ENCODE data around the gene NFXL1.
"Not testable (repeated sequence)": the region's sequence is repeated elsewhere in the genome, so short reads cannot be mapped to it uniquely, and the experiment has no call there.

Gene NFXL1

DNA sequence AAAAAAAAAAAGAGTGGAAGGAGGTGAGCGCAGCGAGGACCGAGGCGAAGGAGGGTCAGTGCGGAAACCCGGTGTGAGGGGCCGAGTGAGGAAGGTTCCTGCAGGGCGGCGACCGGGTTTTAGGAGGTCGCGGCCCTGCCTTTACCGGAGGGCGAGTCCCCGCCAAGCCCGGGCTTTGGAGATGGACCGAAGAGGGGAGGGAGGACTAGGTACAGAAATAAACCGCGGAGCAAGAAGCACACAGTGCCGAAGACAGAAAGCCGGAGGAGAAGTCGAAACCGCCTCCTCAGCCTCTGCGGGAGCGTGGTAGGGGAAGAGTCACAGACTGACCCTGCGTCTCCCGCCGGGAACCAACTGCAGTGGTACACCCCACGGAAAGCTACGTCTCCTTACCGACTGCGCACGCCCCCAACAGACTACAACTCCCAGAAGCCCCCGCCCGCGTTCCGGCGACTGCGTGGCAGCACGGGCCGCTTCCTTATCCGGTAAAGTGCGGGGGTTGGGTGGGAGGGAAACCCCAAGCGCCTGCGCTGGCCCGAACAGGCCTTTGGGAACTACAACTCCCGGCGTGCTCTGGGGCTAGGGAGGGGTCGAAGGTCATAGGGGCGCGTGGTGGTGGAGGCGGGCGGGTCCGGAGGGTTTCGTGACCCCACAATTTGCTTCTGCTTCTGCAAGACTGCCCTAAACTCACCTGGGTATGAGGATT lies at the start of gene NFXL1:
Gene NFXL1 (minus strand): TSS at position 364 of the 706 bp plus-strand sequence. CDS start 380 bp downstream, outside the sequence.
- DNase-seq (ENCODE audit: low read depth) = peak; percentile 91

DNA sequence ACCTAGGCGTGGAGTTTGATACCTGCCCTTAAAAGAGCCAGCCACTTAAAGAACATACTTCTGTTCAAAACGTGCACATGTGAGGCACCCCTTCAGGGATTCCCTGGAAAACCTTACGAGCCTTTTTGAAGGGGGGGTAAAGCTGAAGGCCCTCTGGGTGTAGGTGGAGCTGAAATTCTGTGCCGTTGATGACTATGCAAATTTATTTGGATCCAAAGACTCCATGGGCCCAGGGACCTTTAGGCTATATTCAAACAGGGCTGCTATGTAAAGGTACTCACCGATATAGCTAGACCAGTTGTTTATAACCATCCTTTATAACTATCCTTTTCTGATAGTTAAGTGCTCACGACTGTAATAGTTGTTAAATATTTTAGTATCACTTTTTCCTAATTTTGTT lies 40.3 kb upstream of the NFXL1 start:
- DNase-seq (ENCODE audit: low read depth) = no peak

DNA sequence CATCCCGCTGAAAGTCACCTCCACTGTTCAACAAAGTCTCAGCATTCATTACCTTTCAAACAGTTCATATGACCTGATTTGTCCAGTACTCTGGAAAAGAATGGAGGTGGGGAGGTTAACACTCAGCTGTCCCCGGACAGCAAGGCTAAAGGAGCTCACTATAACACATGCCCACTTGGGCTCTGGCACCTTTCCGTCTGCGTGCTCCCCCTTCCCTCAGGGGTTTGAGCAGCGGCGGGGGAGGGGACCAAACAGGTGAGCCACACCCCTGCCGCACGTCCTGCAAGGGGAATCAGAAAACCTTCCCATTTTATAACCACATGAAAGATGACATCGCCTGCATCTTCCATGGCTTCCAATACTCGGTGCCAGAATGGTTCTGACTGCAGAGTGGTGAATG lies 39.9 kb upstream of the NFXL1 start:
- no peak for DNase-seq (ENCODE audit: low read depth)

DNA sequence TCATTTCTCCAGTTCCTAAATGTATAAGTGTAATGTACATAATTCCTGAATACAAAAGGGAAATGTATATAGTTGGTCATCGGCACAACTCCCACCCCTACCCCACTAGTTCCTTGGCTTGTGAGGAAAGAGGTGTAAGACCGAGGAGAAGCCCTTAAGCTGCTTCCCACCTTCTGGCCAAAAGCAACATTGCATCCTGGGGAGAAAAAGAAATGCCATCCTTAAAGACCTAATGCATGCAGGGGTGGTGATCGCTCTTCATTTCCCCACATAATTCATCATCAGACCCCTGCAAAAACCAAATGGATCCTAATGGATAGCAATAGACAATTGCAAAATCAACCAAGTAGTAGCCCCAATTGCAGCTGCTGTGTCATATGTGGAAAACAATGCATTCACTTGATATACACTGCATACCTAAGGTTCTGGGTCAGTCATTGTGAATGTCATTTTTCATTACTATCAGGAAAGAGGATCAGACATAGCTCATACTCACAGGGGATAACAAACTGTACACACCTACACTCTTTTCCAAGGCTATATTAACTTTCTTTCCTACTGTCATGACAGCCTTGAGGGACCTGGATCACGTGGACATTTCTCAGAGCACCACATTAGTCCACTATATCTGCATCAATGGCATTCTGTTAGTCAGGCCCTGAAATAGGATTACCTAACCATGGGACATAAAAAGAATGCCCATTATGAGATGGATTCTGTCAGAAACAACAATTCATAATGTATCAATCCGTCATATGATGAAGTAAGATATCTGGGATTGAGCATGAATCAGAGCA lies 31.7 kb upstream of the NFXL1 start:
- no peak for DNase-seq (ENCODE audit: low read depth)

DNA sequence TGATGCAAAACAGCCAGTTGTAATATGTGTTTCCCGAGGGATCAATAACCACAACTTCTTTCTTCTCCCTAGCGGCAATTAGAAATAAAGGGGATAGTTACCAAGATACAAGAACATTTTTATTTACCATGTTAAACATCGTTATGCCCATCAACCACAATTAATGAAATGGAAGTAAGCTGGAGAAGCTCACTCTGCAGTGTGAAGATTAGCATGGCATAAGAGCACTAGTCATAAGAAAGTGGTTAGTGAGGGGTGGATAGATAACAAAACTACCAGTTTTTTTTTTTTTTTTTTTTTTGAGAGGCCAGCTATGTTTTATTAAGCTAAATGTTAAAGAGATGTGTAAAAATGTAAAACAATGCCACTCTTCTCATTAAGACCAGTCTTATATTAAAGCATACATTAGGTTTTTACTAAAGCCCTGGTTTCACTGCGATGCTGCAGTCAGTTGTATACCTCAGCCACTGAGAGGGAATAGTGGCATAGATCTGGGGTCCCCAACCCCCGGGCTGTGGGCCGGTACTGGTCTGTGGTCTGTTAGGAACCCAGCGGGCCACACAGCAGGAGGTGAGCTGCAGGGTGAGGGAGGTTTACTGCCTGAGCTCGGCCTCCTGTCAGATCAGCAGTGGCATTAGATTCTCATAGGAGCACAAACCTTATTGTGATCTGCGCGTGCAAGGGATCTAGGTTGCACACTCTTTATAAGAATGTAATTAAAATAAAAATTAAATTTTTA lies 27.9 kb upstream of the NFXL1 start:
- DNase-seq (ENCODE audit: low read depth) = no peak

DNA sequence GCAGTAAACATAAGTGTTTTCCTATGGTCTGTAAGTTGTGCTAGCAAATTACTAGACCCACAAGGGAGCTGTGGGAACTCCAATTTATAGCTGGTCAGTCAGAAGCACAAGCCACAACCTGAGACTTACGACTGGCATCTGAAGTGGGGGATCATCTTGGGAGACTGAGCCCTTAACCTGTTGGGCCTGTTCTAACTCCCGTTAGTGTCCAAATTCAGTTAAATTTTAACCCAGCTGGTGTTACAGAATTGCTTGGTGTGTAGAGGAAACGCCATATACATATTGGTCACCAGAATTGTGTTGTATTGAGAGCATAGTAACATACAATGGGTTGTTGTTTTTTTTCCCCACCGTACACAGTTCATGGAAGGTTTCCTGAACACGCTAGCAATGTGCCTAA lies 25.1 kb upstream of the NFXL1 start:
- no peak for DNase-seq (ENCODE audit: low read depth)

DNA sequence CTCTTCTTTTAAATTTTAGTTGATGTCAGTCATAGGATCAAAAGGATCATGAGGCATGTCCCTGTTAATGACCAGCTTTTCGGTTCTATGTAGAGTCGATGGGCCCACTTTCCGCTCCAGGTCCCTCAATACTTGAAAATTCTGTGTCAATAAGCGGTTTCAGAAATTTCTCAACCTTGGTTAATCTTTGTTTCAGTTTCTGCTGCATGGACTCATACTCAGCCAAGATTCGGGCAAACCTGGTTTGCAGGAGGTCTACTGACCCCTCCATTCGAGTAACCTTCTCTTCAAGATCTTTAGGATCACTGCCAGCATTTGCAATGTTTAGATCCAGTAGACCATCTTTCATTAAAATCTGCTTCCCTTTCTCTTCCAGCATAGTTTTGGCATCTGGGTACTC lies 22.0 kb upstream of the NFXL1 start:
- DNase-seq (ENCODE audit: low read depth) = no peak

DNA sequence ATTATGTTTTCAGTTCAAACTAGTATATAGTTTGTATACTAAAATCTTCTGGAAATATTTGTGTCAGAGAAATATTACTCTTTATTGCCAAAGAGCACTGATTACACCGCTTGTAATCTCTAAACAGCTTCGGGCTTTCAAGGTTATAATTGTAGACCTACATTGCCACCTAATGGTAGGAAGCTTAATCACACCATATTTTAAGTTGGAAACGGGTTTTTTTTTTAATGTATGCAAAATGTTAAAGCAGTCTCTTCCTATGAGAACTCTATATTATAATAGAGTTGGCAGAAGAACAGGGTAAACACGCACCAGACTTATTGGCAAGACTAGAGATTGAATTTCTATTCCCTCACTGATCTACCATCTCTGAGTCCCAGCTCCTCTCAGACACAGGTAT lies 19.5 kb upstream of the NFXL1 start:
- DNase-seq (ENCODE audit: low read depth) = no peak

DNA sequence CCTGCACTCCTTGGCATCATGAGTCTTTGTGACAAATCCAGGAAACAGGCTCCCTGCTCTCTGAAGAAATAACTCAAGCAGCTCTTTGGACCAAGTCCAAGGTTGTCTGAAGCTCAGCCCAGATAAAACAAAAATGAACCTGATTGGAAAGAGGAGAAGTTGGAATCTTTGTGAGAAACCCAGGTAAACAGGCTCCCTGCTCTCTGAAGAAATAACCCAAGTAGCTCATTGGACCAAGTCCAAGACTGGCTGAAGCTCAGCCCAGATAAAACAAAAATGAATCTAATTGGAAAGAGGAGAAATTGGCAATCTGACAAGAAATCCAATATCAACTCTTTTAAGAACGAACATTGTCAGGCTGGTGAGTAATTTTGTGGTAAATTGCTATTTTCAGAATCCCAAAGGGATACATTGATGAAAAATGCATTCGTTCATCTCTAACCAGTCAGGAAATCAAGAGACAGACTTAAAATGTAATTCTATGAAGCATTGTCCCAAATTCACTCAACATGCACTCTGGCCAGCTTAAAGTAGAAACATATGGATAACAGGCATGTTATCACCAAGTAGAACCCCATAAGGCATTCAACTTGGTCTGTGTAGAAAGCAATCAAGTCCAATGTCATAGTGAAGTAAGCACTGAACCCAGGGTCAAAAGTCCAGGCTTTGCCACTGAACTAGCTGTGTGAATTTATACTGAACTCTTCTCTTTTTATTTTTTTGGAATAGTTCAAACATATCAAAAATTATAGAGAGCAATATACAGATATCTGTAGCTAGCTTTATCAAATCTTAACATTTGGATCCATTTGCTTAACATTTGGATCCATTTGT lies 16.8 kb upstream of the NFXL1 start:
- no peak for DNase-seq (ENCODE audit: low read depth)

DNA sequence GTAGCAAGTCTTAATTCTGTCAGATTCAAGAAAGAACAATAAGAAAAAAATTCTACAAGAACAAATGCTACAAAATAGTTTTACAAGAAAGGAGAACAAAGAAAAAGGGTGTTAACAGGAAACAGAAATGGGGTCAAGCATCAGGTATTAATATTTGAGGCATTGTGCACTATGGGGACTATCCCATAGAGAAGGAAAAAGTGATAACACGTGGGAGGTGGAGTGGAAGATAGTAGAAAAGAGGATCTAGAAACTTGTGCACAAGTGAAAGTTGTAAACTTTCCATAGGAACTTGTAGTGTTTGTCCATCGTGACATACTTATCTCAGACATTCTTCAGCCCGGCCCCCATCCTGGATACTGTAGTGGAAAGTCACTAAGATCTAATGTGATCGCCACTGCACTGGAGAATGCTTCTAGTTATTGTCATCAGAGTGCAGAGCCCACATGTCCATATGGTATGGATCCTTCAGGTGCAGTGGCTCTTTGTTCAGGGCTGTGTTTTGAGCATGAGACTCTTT lies 15.4 kb upstream of the NFXL1 start:
- no peak for DNase-seq (ENCODE audit: low read depth)

DNA sequence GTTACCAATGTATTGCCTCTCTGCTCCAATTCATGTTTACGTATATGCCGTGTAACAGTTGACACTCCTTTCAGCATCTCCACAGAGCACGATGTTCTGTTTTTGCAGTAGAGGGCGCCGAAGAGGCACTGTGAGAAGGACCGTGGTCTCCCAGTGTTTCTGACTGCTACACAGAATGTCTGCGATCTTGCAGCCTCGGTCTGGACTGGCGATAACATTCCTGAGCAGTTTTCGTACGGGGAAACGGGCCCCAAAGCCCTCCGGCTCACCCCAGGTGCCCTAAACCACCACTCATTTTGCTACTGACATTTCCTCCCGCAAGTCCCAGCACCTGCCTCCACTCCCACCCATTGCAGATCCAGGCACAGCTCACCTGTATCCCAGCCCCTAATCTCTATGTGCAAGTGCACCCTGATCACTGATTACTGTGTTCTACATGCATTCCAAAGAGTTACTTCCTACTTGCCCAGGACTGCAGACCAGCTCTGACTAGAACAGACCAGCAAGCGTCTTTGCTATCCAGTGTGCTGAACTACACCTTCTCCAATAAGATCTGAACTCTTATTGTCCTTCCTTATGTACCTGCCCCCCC lies 12.4 kb upstream of the NFXL1 start:
- DNase-seq (ENCODE audit: low read depth) = peak; percentile 21

DNA sequence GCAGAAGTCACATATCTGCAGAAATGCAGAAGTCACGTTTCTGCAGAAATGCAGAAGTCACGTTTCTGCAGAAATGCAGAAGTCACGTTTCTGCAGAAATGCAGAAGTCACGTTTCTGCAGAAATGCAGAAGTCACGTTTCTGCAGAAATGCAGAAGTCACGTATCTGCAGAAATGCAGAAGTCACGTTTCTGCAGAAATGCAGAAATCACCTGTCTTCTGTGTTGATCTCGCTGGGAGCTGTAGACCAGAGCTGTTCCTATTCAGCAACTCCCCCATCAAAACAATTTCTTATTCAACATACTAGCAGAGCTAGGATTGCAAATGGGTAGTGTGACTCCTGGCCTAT lies 8.9 kb upstream of the NFXL1 start:
- not testable (repeated sequence) for DNase-seq (ENCODE audit: low read depth)

DNA sequence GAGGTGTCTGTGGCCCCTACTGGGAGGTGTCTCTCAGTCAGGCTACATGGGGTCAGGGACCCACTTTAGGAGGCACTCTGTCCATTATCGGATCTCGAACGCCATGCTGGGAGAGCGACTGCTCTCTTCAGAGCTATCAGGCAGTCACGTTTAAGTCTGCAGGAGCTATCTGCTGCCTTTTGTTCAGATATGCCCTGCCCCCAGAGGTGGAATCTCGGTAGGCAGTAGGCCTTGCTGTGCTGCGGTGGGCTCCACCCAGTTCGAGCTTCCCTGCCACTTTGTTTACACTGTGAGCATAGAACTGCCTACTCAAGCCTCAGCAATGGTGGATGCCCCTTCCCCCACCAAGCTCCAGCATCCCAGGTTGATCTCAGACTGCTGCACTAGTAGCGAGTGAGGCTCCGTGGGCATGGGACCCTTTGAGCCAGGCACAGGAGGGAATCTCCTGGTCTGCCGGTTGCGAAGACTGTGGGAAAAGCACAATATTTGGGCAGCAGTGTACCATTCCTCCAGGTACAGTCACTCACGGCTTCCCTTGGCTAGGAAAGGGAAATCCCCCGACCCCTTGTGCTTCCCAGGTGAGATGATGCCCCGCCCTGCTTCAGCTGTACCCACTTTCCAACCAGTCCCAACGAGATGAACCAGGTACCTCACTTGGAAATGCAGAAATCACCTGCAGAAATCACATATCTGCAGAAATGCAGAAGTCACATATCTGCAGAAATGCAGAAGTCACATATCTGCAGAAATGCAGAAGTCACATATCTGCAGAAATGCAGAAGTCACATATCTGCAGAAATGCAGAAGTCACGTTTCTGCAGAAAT lies 8.3 kb upstream of the NFXL1 start:
- not testable (repeated sequence) for DNase-seq (ENCODE audit: low read depth)

DNA sequence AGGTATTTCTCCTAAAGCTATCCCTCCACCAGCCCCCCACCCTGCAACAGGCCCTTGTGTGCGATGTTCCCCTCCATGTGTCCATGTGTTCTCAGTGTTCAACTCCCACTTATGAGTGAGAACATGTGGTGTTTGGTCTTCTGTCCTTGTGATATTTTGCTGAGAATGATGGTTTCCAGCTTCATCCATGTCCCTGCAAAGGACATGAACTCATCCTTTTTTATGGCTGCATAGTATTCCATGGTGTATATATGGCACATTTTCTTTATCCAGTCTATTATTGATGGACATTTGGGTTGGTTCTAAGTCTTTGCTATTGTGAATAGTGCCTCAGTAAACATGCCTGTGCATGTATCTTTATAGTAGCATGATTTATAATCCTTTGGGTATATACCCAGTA lies 2.8 kb upstream of the NFXL1 start:
- not testable (repeated sequence) for DNase-seq (ENCODE audit: low read depth)

DNA sequence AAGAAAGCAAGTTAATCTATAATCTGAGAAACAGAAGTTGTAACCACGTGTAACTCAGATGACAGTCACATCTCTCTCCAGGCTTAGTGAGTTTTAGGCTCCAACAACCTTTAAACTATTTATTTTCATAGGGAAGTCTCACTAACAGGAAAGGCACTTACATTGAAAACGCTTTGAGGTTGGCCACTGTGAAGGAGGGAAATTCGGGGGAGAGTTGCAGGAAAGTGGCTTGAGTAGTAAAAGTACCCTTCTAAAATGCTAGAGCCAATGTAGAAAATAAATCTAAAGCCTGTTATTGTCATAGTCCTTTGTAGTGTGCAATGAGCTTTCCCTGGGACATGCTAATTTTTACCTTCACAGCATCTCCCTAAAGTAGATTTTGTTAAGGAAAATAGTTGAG lies 995 bp upstream of the NFXL1 start:
- no peak for DNase-seq (ENCODE audit: low read depth)

DNA sequence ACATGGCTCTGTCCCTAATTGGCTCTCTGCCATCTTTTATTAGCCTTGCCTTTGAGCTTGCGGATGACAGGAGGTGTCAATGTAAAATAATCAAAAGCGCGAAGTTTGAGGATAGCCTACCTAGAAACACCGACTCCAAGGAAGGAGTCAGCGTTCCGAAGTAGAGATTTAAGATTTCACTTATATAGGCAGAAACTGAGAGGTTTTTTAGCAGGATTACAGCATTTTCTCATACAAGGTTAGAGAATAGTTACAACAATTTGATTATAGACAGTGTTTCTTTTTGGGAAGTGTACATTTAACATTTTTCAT lies 499 bp upstream of the NFXL1 start:
- no peak for DNase-seq (ENCODE audit: low read depth)

DNA sequence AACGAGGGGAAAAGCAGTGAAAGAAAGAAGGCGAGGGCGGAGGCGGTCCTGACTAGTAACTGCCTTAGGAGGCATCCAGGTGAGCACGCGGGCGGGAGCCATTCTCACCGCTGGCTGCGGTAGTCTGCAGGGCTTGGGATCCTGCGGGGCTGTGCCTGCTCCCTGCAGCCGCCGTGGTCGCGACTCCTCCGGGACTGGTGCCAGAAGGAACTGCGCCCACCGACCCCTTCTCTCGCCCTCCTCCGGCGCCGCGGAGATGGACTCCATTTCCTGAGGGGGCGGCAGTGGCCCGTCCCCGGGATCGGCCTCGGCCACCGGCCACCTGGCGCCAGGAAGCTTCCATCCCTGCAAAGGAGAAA lies 543 bp downstream of the NFXL1 start:
- no peak for DNase-seq (ENCODE audit: low read depth)

DNA sequence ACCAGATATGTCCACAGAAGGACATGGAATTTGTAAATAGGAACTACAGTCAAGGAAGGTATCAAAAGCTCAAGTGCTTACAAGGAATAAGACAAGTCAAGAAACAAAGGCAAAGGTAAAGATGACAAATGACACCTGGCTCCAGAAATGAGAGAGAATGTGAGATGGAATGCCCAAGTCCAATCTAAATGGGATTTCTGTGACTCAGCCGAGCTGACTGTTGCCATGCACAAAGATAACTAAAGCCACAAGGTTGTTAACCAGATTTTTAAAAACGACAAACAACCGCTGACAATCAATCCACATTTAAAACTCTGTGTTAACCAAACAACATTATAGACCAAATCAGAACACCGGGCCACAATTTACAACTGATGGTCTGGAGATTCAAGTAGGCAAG lies 1.1 kb downstream of the NFXL1 start:
- DNase-seq (ENCODE audit: low read depth) = no peak

DNA sequence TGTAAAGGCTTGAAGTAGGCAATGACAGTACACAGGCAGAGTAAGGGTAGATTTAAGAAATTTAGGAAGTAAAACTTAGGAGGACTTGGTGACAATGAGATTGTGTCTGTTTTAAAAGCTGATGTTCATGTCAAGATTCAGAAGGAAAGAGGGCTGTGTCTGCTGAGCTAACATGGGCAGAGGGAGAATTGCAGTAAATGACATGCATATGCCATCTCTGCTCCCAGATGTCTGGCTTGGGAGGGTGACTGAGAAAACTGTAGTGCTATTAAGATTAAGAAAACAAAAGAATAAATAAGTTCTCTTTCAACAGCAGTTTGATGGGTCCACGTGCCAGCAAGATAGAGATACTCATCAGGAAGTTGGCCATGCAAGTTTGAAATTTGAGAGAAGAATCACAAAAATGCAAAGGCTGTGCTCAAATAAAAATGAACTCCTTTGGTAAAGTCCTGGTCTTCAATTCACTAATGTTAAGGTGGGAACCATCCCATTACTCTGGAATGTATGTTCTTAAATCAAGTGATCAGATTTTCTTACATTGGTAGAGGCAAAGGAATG lies 7.2 kb downstream of the NFXL1 start:
- DNase-seq (ENCODE audit: low read depth) = no peak

DNA sequence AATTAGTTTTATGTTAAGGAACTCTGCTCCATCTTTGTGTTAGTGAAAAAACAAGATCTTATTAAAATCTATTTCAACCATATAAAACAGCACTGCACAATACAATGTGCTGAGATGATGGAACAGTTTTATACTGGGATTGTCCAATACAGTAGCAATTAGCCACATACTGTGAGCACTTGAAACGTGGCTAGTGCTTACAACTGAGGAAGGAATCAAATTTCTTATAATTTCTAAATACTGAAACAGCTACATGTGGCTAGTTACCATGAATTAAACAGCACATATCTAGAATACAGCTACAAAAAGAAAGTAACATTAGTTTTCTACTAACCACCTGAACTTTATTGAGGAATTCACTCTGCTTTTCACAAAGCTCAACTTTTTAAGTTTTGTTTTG lies 14.7 kb downstream of the NFXL1 start:
- DNase-seq (ENCODE audit: low read depth) = no peak

DNA sequence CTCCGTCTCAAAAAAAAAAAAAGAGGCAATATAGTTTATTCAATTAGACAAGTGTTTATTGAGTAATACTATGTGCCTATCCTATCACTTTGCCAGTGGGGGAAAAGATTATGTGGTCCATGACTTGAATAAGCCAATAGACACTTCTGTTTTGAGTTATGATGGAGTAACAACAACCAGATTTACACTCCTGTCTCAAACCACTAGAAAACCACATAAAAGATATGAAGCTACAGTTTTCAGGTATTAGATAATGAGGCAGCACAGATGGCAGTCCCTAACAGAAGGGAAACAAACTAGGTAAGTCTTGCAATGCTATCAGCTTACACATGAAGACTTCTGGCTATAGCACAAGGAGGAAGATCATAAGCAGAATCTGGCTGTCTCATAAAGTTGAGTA lies 22.5 kb downstream of the NFXL1 start:
- DNase-seq (ENCODE audit: low read depth) = no peak

Data from stimulated activated CD8-positive, alpha-beta memory T cell treated with anti-CD3 and anti-CD28 coated beads, Interleukin-15, amount 100 ng/mL, for 1 hour (primary cell).